ENCODE data around the gene ALG14. TPM values are rescaled to one million over a fixed set of nuclear protein-coding genes. Genes with fewer than 3 reads are reported as not detected.
"Not testable (repeated sequence)": the region's sequence is repeated elsewhere in the genome, so short reads cannot be mapped to it uniquely, and the experiment has no call there.

The ALG14 gene
- total and polyA plus RNA-seq, 11 donors, result 0.56 to 4.7 (median 3.2) TPM

- intact Hi-C loops (cut with DNase I), result no loop called here
- ATAC-seq, result no peak
- no peak overlapping the region for H3K4me3 ChIP-seq
- no peak overlapping the region for H3K27ac ChIP-seq
- 84 to 91% (median 89%) methylated on average over 9 of the region's 9 CpGs for WGBS, 4 donors
- H3K27me3 ChIP-seq, result no peaks in the 10 kb centered on the region
- DNase-seq, result no peak
- TF ChIP-seq CTCF (IDR thresholded peaks at IDR 0.05), result no peak
- no peak for TF ChIP-seq POLR2A (IDR thresholded peaks at IDR 0.05)
- peaks cover 0 to 6% (median 0%) of the 10 kb centered on the region in 12 donors for H3K4me1 ChIP-seq
- peaks cover 0 to 22% (median 12%) of the 10 kb centered on the region in 9 donors for H3K36me3 ChIP-seq
- no peaks in the 10 kb centered on the region for H3K9me3 ChIP-seq
Observed at GRCh38 chr1:95058974-95059373, 13.8 kb downstream of the ALG14 start.

GRCh38 chr1:95057351-95057750, 15.4 kb downstream of the ALG14 start:
- WGBS, 4 donors, result 95 to 97% (median 96%) methylated on average over 6 of the region's 6 CpGs
- no peaks in the 10 kb centered on the region for H3K27me3 ChIP-seq
- no peaks in the 10 kb centered on the region for H3K9me3 ChIP-seq
- H3K36me3 ChIP-seq, result peaks cover 0 to 6% (median 0%) of the 10 kb centered on the region in 9 donors
- no peak for ATAC-seq
- no peak overlapping the region for H3K27ac ChIP-seq
- peaks cover 0 to 6% (median 0%) of the 10 kb centered on the region in 12 donors for H3K4me1 ChIP-seq
- intact Hi-C loops (cut with DNase I), result no loop called here
- no peak for TF ChIP-seq CTCF (IDR thresholded peaks at IDR 0.05)
- TF ChIP-seq POLR2A (IDR thresholded peaks at IDR 0.05), result no peak
- DNase-seq, result no peak
- no peak overlapping the region for H3K4me3 ChIP-seq

- Histone ChIP-seq H3K4me3 (no peak overlapping the region), H3K36me3 (no peaks in the 10 kb centered on the region), H3K9me3 (no peaks in the 10 kb centered on the region), H3K27me3 (no peaks in the 10 kb centered on the region), H3K4me1 (no peaks in the 10 kb centered on the region), H3K27ac (no peak overlapping the region)
- TF ChIP-seq CTCF (IDR thresholded peaks at IDR 0.05) (no peak), POLR2A (IDR thresholded peaks at IDR 0.05) (no peak)
- 75 to 90% (median 88%) methylated on average over 5 of the region's 5 CpGs for WGBS, 4 donors
- no peak for DNase-seq
- ATAC-seq, result no peak
- intact Hi-C loops (cut with DNase I), result loop anchor here in 6 of 10 donors (10.0 kb wide), 3 partner anchors 125 to 535 kb away; partner anchors contain the start of gene CNN3 (in 1 of the 6)
Observed at GRCh38 chr1:95049935-95050334, 22.8 kb downstream of the ALG14 start.

- Histone ChIP-seq H3K36me3 (no peaks in the 10 kb centered on the region), H3K9me3 (no peaks in the 10 kb centered on the region), H3K27me3 (no peaks in the 10 kb centered on the region), H3K4me3 (no peak overlapping the region), H3K4me1 (peaks cover 0 to under 1% (median 0%) of the 10 kb centered on the region in 12 donors), H3K27ac (no peak overlapping the region)
- intact Hi-C loops (cut with DNase I), result loop anchor here in 6 of 10 donors (10.0 kb wide), 3 partner anchors 124 to 534 kb away; partner anchors contain the start of gene CNN3 (in 1 of the 6)
- no peak for DNase-seq
- WGBS, 4 donors, result 78 to 86% (median 82%) methylated on average over 3 of the region's 3 CpGs
- TF ChIP-seq POLR2A (IDR thresholded peaks at IDR 0.05) (no peak), CTCF (IDR thresholded peaks at IDR 0.05) (no peak)
- ATAC-seq, result no peak
Observed at GRCh38 chr1:95048317-95048716, 24.4 kb downstream of the ALG14 start.

GRCh38 chr1:95047624-95048023, 25.1 kb downstream of the ALG14 start:
- not testable (repeated sequence) for H3K27me3 ChIP-seq, H3K4me3 ChIP-seq, H3K4me1 ChIP-seq, H3K36me3 ChIP-seq, ATAC-seq, H3K27ac ChIP-seq, DNase-seq, H3K9me3 ChIP-seq
- 76 to 97% (median 90%) methylated on average over 3 of the region's 3 CpGs for WGBS, 4 donors
- intact Hi-C loops (cut with DNase I), result loop anchor here in 6 of 10 donors (10.0 kb wide), 3 partner anchors 123 to 533 kb away; partner anchors contain the start of gene CNN3 (in 1 of the 6)
